ENCODE measurements around the gene POC1A. TPM values are rescaled to one million over a fixed set of nuclear protein-coding genes. Genes with fewer than 3 reads are reported as not detected.
"Not testable (repeated sequence)": the region's sequence is repeated elsewhere in the genome, so short reads cannot be mapped to it uniquely, and the experiment has no call there.

Gene POC1A
- total and polyA plus RNA-seq, 9 of the 15 experiments (the other 6 are each of a cell fraction or from before 2014, with no cell fraction given) = 7.2 to 17.5 (median 12.1) TPM

GRCh38 chr3:52170217-52170616 is 16.0 kb upstream of the POC1A start:
- BruUV-seq (replicated peaks); H3K4me3 ChIP-seq; DNase-seq (ENCODE audit: extremely low read depth in 1 of 4, low spot score in 3 of 4); H3K4me1 ChIP-seq (replicated peaks in 1 of 2; ENCODE audit: control insufficient read depth in 2 of 2, insufficient read depth in 2 of 2, low read length in 2 of 2); H3K4me2 ChIP-seq (ENCODE audit: insufficient read depth, low read length); H2AFZ ChIP-seq (ENCODE audit: low read depth, low read length); H3K9ac ChIP-seq (ENCODE audit: insufficient read depth in 1 of 2, low read depth in 2 of 2, low read length in 2 of 2); intact Hi-C loops (cut with micrococcal nuclease); H3K9me1 ChIP-seq (ENCODE audit: control insufficient read depth, insufficient read depth, low read length); H4K20me1 ChIP-seq (replicated peaks; ENCODE audit: control insufficient read depth, insufficient read depth, low read length); H3K9me3 ChIP-seq (replicated peaks; ENCODE audit: control insufficient read depth, insufficient read depth, low read depth, low read length); H3K27me3 ChIP-seq (ENCODE audit: control insufficient read depth in 2 of 2, insufficient read depth in 2 of 2, low read length in 2 of 2); ATAC-seq; H3K27ac ChIP-seq (ENCODE audit: extremely low read depth, low read depth, low read length); FAIRE-seq; H3K79me2 ChIP-seq (ENCODE audit: control insufficient read depth, insufficient read depth, low read length); CTCF ChIA-PET (ENCODE audit: low intra/inter-chr PET ratio); H3K36me3 ChIP-seq (ENCODE audit: control insufficient read depth, insufficient read depth, low read length); in situ Hi-C loops (cut with MboI): not testable (repeated sequence)
- POLR2A ChIA-PET = interaction anchor here (0.9 to 1.5 kb wide), 4 partner anchors 9 to 117 kb away, joined by 3 to 5 read pairs (median 4); no protein-coding TSS in a partner anchor
- 88% methylated on average over 3 of the region's 3 CpGs for WGBS (ENCODE audit: insufficient coverage, low coverage, missing lambda C conversion rate)

GRCh38 chr3:52167240-52167639 is 13.0 kb upstream of the POC1A start:
- CTCF ChIA-PET (ENCODE audit: low intra/inter-chr PET ratio) = no interaction called here
- Histone ChIP-seq H2AFZ (ENCODE audit: low read depth, low read length) (0 out of 2 replicates have a peak overlapping the region, but pooled peaks have one; percentile 51), H3K36me3 (ENCODE audit: control insufficient read depth, insufficient read depth, low read length) (no peaks in the 10 kb centered on the region), H3K79me2 (ENCODE audit: control insufficient read depth, insufficient read depth, low read length) (no peaks in the 10 kb centered on the region), H3K9me3 (replicated peaks; ENCODE audit: control insufficient read depth, insufficient read depth, low read depth, low read length) (no peaks in the 10 kb centered on the region), H3K9me1 (ENCODE audit: control insufficient read depth, insufficient read depth, low read length) (no peaks in the 10 kb centered on the region), H3K4me3 (no peak overlapping the region), H4K20me1 (replicated peaks; ENCODE audit: control insufficient read depth, insufficient read depth, low read length) (no peaks in the 10 kb centered on the region), H3K4me1 (replicated peaks in 1 of 2; ENCODE audit: control insufficient read depth in 2 of 2, insufficient read depth in 2 of 2, low read length in 2 of 2) (peaks cover 8% of the 10 kb centered on the region in 2 experiments; a peak in 4 of 5 replicates), H3K27me3 (ENCODE audit: control insufficient read depth in 2 of 2, insufficient read depth in 2 of 2, low read length in 2 of 2) (no peaks in the 10 kb centered on the region), H3K9ac (ENCODE audit: insufficient read depth in 1 of 2, low read depth in 2 of 2, low read length in 2 of 2) (no peak overlapping the region), H3K4me2 (ENCODE audit: insufficient read depth, low read length) (no peak overlapping the region), H3K27ac (ENCODE audit: extremely low read depth, low read depth, low read length) (no peak overlapping the region)
- intact Hi-C loops (cut with micrococcal nuclease) (no loop called here), in situ Hi-C loops (cut with MboI) (no loop called here)
- no TSS peak for BruUV-seq (replicated peaks)
- no peak for TF ChIP-seq HDAC2 (IDR thresholded peaks at IDR 0.05)
- TF ChIP-seq CBX2 (IDR thresholded peaks at IDR 0.05; ENCODE audit: insufficient read depth, low read length, poor library complexity, severe bottlenecking) = no peak
- TF ChIP-seq FOXJ2 (tag; IDR thresholded peaks at IDR 0.05) = no peak
- TF ChIP-seq COPS2 (conservative IDR thresholded peaks at IDR 0.05) = no peak
- TF ChIP-seq PATZ1 (CRISPR knock-in tag; IDR thresholded peaks at IDR 0.05; ENCODE audit: borderline replicate concordance) = no peak
- no peak for TF ChIP-seq NRF1 (conservative IDR thresholded peaks at IDR 0.05 in 1 of 2, IDR thresholded peaks at IDR 0.05 in 1 of 2)
- no peak for TF ChIP-seq EWSR1 (IDR thresholded peaks at IDR 0.05; ENCODE audit: borderline replicate concordance, low read depth, partially characterized antibody)
- FAIRE-seq = no peak
- no peak for DNase-seq (ENCODE audit: extremely low read depth in 1 of 4, low spot score in 3 of 4)
- ATAC-seq = no peak
- WGBS (ENCODE audit: insufficient coverage, low coverage, missing lambda C conversion rate) = 32% methylated on average over 8 of the region's 9 CpGs
- POLR2A ChIA-PET = interaction anchor here (1.4 kb wide), 1 partner anchor 12 kb away, joined by 3 read pairs; no protein-coding TSS in a partner anchor

Measured in K562 (cell line).